ENCODE data around the gene NUP210L.
A peak's percentile ranks its signal among the peaks of the same experiment; 100 is the strongest.

GRCh38 chr1:154186177-154186576 is 31.3 kb upstream of the NUP210L start:
- TF ChIP-seq, protein P1, sequence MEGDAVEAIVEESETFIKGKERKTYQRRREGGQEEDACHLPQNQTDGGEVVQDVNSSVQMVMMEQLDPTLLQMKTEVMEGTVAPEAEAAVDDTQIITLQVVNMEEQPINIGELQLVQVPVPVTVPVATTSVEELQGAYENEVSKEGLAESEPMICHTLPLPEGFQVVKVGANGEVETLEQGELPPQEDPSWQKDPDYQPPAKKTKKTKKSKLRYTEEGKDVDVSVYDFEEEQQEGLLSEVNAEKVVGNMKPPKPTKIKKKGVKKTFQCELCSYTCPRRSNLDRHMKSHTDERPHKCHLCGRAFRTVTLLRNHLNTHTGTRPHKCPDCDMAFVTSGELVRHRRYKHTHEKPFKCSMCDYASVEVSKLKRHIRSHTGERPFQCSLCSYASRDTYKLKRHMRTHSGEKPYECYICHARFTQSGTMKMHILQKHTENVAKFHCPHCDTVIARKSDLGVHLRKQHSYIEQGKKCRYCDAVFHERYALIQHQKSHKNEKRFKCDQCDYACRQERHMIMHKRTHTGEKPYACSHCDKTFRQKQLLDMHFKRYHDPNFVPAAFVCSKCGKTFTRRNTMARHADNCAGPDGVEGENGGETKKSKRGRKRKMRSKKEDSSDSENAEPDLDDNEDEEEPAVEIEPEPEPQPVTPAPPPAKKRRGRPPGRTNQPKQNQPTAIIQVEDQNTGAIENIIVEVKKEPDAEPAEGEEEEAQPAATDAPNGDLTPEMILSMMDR (IDR thresholded peaks at IDR 0.05): peak in 4 of 6 experiments; percentile 40 to 52 (median 46)
- TF ChIP-seq POLR2A (IDR thresholded peaks at IDR 0.05): no peak
